ENCODE results near the gene ALDH3B2.

Gene ALDH3B2

DNA sequence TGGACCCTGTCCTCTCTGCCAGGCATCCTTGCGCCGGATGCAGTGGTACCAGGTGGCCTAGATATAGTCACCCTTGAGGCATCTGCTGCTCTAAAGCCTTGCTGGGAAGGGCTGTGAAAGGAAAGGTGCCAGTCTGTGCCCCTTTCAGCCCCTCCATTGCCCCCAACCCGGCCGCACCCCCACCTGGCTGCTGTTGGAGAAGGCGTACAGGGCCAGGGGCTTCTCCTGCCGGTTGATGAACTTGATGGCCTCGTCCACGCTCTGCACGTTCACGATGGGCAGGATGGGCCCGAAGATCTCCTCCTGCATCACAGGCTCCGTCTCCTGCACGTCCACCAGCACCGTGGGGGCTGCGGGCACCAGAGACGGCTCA is 10.2 kb downstream of the ALDH3B2 start:
- Histone ChIP-seq H3K27me3 (ENCODE audit: control insufficient read depth, low read length) (no peaks in the 10 kb centered on the region), H3F3A (ENCODE audit: control insufficient read depth, insufficient read depth) (peaks cover 11% of the 10 kb centered on the region), H3K4me2 (ENCODE audit: low read length) (no peak overlapping the region), H4K20me1 (ENCODE audit: control insufficient read depth, insufficient read depth, low read depth, low read length) (no peaks in the 10 kb centered on the region), H3K9me3 (ENCODE audit: control insufficient read depth, insufficient read depth, low read length) (peaks cover 4% of the 10 kb centered on the region; the same call in 1 of the 2 replicates), H3K27ac (ENCODE audit: low read depth, low read length) (no peak overlapping the region), H3K4me1 (ENCODE audit: control insufficient read depth, low read length) (peaks cover 49% of the 10 kb centered on the region), H3K9me2 (replicated peaks; ENCODE audit: control insufficient read depth, low read length) (no peaks in the 10 kb centered on the region), H3K36me3 (ENCODE audit: control insufficient read depth, low read length) (no peaks in the 10 kb centered on the region), H3K4me3 (ENCODE audit: low read length) (no peak overlapping the region), H3K79me2 (ENCODE audit: control insufficient read depth, low read length) (no peaks in the 10 kb centered on the region)
- TF ChIP-seq, protein P1, sequence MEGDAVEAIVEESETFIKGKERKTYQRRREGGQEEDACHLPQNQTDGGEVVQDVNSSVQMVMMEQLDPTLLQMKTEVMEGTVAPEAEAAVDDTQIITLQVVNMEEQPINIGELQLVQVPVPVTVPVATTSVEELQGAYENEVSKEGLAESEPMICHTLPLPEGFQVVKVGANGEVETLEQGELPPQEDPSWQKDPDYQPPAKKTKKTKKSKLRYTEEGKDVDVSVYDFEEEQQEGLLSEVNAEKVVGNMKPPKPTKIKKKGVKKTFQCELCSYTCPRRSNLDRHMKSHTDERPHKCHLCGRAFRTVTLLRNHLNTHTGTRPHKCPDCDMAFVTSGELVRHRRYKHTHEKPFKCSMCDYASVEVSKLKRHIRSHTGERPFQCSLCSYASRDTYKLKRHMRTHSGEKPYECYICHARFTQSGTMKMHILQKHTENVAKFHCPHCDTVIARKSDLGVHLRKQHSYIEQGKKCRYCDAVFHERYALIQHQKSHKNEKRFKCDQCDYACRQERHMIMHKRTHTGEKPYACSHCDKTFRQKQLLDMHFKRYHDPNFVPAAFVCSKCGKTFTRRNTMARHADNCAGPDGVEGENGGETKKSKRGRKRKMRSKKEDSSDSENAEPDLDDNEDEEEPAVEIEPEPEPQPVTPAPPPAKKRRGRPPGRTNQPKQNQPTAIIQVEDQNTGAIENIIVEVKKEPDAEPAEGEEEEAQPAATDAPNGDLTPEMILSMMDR (IDR thresholded peaks at IDR 0.05; ENCODE audit: low read depth, low read length, poor library complexity, severe bottlenecking) = no peak
- TF ChIP-seq EZH2phosphoT487 (IDR thresholded peaks at IDR 0.05; ENCODE audit: borderline replicate concordance, low read length) = no peak

GRCh38 chr11:67663532-67664212 is 10.8 kb downstream of the ALDH3B2 start:
- Histone ChIP-seq H3K36me3 (ENCODE audit: control insufficient read depth, low read length) (no peaks in the 10 kb centered on the region), H3K9me3 (ENCODE audit: control insufficient read depth, insufficient read depth, low read length) (no peaks in the 10 kb centered on the region), H3K4me1 (ENCODE audit: control insufficient read depth, low read length) (peaks cover 49% of the 10 kb centered on the region), H3K27ac (ENCODE audit: low read depth, low read length) (no peak overlapping the region), H3K9me2 (replicated peaks; ENCODE audit: control insufficient read depth, low read length) (no peaks in the 10 kb centered on the region), H3F3A (ENCODE audit: control insufficient read depth, insufficient read depth) (peaks cover 12% of the 10 kb centered on the region), H3K4me3 (ENCODE audit: low read length) (no peak overlapping the region), H3K79me2 (ENCODE audit: control insufficient read depth, low read length) (no peaks in the 10 kb centered on the region), H3K4me2 (ENCODE audit: low read length) (no peak overlapping the region), H4K20me1 (ENCODE audit: control insufficient read depth, insufficient read depth, low read depth, low read length) (no peaks in the 10 kb centered on the region), H3K27me3 (ENCODE audit: control insufficient read depth, low read length) (no peaks in the 10 kb centered on the region)
- TF ChIP-seq, protein P1 (IDR thresholded peaks at IDR 0.05; ENCODE audit: low read depth, low read length, poor library complexity, severe bottlenecking) = no peak
- TF ChIP-seq EZH2phosphoT487 (IDR thresholded peaks at IDR 0.05; ENCODE audit: borderline replicate concordance, low read length) = no peak

DNA sequence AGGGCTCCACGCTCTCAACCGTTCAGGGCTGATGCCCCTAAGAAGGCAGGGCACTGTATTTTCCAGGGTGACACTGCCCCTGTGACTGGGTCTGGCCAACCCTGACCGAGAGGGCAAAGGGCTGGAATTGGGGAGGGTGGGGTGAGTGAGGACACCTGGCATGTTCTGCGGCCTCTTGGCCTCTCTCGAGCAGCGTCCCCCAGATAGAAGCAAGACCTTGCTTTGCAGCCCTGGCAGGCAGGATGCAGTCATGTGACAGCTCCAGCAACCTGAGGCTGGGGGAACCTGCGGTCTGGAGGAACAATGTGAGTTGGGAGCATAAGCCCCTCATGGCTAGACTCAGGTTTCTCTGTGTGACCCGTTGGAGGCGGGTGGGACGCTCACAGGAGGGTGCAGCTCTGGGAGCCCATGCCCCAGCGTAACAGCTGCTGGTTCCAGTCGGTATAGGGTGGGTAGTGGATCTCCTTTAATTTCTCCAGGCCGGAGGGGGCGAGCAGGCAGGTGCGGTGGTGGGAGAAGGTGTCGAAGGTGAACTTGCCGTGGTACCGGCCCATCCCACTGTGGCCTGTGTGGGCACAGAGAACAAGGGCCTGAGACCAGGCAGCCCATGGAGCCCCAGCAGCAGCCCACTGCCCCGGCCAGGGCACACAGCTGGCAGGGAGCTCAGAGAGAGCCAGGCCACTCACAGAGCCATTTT is 11.4 kb downstream of the ALDH3B2 start:
- Histone ChIP-seq H3K27ac (ENCODE audit: low read depth, low read length) (no peak overlapping the region), H3K4me1 (ENCODE audit: control insufficient read depth, low read length) (peaks cover 49% of the 10 kb centered on the region)

More for the DNA sequence above, 11.4 kb downstream of the ALDH3B2 start:
- no peaks in the 10 kb centered on the region for H3K79me2 ChIP-seq (ENCODE audit: control insufficient read depth, low read length)
- no peak overlapping the region for H3K4me3 ChIP-seq (ENCODE audit: low read length)
- no peaks in the 10 kb centered on the region for H3K27me3 ChIP-seq (ENCODE audit: control insufficient read depth, low read length)
- H3K4me2 ChIP-seq (ENCODE audit: low read length) = no peak overlapping the region
- no peaks in the 10 kb centered on the region for H3K9me2 ChIP-seq (replicated peaks; ENCODE audit: control insufficient read depth, low read length)
- no peaks in the 10 kb centered on the region for H4K20me1 ChIP-seq (ENCODE audit: control insufficient read depth, insufficient read depth, low read depth, low read length)
- no peaks in the 10 kb centered on the region for H3K36me3 ChIP-seq (ENCODE audit: control insufficient read depth, low read length)
- TF ChIP-seq, protein P1 (IDR thresholded peaks at IDR 0.05; ENCODE audit: low read depth, low read length, poor library complexity, severe bottlenecking) = no peak
- TF ChIP-seq EZH2phosphoT487 (IDR thresholded peaks at IDR 0.05; ENCODE audit: borderline replicate concordance, low read length) = no peak
- peaks cover 17% of the 10 kb centered on the region for H3F3A ChIP-seq (ENCODE audit: control insufficient read depth, insufficient read depth)
- no peaks in the 10 kb centered on the region for H3K9me3 ChIP-seq (ENCODE audit: control insufficient read depth, insufficient read depth, low read length)

All from DOHH2 (cell line).